GM21528 (cell line): Measurements from ENCODE around the gene PTN.
"Not testable (repeated sequence)": the region's sequence is repeated elsewhere in the genome, so short reads cannot be mapped to it uniquely, and the experiment has no call there.

Experiments used
- ATAC-seq: cut with Tn5 transposase; IDR thresholded peaks from one replicate; pipeline ENCODE4 v1.9.1; 2021; ENCODE audit warnings: mild to moderate bottlenecking, moderate library complexity; ENCODE audit not compliant: unreplicated experiment, low FRiP score

The PTN gene

DNA sequence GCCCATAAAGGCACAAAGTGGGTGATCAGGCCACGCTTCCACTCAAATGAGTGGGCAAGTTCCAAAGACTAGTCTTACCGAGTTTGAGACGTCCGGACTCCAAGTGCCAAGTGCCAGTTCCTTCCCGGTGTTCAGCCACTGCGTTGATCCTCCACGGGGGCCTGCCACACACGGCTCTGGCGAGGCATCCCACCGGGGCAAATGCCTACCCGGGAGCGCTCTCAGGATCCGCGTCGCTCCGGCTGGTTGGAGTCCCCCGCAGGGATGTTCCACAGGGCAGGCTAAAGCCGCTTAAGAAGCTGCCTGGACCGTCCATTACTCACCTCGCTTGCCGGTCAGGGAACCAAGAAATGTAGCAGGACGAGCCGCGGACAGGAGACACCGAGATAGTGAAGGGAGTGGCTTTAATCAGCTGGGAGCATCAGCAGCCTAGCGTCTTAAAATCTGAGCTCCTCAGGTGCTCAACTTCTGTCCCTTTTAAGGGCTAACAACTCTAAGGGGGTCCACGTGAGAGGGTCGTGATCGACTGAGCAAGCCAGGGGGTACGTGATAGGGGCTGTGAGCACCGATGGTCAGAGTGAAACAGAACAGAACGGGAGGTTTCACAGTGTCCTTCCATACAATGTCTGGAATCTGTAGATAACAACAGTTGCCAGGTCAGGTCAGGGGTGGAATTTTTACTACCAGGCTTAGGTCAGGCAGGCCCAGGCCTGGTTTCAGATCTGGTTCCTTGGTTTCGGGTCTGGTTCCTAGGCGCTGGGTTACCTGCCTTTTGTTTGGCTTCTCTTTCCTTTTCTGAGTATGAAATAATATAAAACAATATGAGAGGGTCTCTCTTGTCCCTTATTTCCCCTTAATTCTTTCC is 75.3 kb downstream of the PTN start:
- ATAC-seq: not testable (repeated sequence)

DNA sequence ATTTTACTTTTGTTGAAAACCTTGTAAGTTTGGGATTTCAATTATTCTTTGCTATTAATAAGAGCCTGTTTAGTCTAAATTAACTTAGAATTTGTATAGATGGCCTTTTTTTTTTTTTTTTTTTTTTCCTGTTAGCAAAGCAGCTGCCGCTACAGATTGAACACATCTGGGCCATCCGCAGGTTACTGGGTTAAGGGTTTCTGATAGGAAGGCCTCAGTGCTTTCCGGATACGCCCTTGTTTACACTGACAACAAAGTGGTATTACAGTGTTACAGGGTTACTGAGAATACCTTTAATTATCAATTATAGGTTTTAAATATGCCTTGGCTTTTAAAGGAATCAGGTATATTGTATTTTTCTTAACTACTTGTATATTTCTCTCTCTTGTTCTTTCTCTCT is 76.8 kb downstream of the PTN start:
- no peak for ATAC-seq

DNA sequence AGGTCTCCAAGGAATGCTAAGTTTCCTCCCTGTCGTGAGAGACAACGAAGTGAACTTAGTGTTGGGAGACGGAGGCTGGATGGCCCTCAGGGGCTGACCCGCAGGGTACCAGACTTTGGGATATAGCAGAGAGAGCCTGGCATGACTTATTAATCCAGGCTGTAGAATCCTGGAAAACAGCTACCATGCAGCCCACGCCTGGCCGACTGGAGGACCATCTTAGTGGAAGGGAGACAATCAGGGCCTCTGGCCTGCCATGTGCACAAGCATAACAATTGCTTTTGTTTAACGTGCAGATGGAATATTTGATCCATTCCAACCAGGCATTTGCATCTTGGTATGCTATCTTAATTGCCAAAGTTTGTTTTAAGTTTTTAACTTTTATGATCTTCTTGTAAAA is 78.1 kb downstream of the PTN start:
- not testable (repeated sequence) for ATAC-seq

DNA sequence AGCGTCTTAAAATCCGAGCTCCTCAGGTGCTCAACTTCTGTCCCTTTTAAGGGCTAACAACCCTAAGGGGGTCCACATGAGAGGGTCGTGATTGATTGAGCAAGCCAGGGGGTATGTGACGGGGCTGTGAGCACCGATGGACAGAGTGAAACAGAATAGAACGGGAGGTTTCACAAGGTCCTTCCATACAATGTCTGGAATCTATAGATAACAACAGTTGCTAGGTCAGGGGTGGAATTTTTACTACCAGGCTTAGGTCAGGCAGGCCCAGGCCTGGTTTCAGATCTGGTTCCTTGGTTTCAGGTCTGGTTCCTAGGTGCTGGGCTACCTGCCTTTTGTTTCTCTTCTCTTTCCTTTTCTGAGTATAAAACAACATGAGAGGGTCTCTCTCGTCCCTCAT is 80.9 kb downstream of the PTN start:
- ATAC-seq: no peak

DNA sequence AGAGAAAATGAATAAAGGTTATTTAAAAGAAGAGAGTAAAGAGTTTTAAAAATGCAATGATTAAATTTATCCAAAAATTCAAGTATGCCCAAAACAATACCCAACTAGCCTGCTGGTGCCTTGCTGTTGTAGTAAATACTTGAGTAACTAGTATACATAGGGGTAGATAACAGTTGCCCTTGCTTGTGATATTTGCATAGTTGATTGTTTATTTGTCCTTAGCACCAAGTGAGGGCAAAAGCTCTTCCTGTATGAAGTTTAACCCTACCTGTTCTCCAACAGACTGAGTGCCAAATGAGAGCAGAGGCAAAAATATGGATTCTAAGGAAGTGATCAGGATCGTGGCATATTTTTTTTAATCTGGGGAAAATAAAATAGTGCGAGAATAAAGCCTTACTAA is 85.0 kb downstream of the PTN start:
- no peak for ATAC-seq

DNA sequence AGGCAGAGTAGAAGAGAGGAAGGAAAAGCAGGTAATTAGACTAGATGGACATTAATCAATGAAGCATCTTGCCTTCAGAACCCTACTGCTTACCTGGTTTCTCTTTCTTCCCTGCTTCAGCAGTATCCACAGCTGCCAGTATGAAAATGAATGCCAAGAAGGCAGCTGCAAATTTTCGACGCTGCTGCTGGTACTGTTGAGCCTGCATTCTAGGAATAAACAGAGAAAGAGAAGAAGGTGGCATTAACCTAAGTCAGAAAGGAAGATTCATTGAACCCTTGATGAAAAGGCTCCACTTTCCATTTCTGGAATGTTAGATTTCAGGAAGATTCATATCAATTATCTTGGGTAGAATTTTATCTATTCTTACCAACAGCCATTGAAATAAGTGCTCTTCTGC is 88.8 kb downstream of the PTN start:
- no peak for ATAC-seq

DNA sequence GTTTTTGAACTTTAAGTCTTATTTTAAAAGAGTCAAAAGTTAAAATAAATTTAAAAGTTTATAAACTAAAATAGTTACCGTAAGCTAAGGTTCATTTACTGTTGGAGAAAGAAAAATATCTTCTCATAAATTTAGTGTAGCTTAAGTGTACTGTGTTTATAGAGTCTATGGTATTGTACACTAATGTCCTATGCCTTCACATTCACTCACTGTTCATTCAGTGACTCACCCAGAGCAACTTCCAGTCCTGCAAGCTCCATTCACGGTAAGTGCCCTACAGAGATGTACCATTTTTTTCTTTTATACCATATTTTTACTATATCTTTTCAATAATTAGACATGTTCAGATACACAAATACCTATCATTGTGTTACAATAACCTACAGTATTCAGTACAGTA is 97.6 kb downstream of the PTN start:
- no peak for ATAC-seq

DNA sequence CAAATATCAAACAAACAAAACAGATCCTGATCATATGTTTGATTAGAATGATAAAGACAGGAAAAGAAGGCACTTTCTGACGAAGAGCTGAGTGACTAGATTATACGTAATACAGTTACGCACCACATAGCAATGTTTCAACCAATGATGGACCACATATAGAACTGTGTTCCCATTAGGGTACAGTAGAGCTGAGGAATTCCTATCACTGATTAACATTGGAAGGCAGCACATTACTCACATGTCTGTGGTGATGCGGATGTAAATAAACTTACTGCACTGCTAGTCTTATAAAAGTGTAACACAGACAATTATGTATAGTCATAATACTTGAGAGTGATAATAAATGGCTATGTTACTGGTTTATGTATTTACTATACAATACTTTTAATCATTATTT is 98.3 kb downstream of the PTN start:
- no peak for ATAC-seq

DNA sequence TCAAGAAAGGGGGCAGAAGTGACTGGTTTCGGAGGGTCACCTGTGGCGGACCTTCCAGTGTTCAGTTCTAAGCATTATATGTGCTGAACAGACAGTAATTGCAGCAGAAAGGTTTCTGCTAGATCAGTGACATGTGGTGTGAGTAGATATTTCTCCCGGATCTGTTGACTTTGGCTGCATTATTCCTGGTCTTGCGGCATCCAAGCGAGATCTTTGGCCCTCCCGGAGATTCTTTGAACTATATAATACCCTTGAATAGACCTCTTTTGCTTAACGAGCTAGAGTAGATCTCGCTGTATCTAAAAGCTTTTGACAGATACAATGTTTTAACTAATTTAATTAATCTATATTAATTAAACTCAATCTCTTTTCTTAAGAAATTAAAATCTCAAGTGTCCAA is 99.8 kb downstream of the PTN start:
- no peak for ATAC-seq

DNA sequence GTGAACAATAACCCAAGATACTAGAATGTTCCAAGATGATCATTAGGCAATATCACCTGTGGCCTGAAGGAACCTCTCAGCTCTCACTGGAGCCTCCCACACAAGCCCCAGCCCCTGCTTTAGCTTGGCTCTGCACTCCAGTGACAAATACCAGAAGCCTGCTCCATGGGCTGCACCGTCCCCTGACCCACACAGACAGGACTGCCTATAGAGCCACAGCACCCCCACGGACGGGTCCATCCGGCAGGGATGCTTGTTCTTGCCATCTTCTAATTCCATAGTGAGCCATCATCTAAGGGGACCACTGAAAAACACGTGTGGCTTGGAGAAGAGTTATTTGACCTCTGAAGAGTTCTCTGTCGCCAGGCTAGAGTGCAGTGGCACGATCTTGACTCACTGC is 100.9 kb downstream of the PTN start:
- no peak for ATAC-seq

DNA sequence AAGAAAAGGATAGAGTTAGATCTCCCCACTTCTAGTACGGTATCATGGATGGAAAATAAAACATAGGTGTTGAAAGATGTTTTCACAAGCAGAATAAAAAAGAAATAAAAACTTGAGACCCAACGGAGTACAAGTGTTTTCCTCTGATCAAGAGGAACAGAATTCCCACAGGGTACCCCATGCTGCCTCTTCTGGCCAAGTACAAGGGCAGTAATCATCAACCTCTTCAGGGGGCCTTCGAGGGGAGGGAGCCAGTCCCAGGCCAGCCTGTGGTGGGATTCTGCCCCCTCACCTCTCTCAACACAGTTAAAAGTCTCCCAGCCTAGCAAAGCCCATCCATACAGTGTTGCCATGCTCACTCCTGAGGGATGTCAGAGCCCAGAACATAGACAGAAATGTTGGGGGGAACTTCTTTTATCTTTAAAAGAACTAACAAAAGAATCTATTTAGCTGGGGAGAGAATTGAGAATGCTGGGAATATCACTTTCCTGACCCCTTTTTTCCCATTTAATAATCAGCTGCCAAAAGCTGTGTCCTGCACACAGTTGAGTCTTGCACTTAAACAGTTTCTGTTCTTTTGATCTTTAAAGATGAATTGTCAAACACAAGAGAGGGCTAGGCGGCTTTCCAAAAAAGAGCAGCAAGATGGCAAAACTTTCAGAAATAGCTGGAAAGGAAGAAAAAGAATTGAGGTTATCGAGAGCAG is 101.7 kb downstream of the PTN start:
- no peak for ATAC-seq

DNA sequence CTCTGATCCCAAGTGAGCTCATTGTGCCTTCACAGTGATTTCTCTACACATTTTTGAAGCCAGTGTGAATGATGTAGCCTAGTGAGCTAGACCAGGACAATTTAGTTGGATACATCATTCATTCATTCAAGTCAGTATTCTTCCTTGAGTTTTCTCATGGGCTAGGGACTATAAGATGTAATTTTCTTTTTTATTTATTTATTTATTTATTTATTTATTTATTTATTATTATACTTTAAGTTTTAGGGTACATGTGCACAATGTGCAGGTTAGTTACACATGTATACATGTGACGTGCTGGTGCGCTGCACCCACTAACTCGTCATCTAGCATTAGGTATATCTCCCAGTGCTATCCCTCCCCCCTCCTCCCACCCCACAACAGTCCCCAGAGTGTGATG is 104.3 kb downstream of the PTN start:
- ATAC-seq: not testable (repeated sequence)

DNA sequence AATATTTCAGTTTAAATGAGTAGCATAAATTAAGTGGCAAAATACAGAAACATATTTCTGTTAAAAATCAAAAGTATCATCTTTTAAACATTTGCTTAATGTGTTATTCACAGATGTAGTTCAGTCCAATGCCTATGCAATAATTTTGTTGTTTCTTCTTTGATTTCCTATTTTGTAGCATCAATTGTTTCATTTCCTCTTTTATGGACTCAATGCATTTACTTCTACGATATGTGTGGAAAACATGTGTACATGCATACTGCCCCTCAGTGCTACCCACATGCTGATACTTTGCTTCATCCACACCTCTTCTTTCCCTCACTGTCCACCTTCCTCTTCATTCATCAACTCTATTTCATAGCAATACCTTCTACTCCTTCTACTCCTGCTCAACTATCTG is 108.1 kb downstream of the PTN start:
- ATAC-seq: no peak

DNA sequence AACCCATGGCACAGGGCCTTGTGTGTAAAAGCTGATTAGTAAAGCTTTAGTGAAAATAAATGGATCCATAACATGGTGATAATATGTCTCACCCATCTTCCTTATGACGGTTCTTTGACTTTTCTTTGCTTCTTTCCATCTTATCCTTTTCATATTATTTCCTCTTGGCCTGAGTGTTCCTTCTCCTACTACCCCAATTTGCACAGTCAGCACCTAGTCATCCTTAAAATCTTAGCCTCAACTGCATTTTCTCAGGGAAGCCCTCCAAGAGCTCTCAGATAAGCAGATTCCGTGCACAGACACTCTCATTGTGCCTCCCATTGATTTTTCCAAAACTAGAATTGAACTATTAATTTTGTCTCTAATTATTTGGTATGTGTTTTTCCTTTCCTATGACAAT is 112.4 kb downstream of the PTN start:
- ATAC-seq: no peak

DNA sequence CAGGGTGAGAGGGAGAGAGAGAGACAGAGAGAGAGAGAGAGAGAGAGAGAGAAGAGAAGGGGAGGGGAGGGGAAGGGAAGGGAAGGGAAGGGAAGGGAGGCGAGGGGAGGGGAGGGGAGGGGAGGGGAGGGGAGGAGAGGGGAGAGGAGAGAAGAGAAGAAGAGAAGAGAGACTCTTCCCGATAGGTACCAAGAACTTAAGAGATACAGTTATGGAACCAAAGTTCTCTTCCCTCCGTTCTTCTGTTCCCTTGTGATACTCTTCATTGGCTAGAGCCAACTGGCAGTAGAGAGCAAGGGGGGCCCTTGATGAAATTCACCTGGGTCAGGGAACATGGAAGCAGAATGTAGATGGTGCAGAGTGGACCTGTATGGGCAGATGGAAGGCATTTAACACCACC is 122.1 kb downstream of the PTN start:
- no peak for ATAC-seq

DNA sequence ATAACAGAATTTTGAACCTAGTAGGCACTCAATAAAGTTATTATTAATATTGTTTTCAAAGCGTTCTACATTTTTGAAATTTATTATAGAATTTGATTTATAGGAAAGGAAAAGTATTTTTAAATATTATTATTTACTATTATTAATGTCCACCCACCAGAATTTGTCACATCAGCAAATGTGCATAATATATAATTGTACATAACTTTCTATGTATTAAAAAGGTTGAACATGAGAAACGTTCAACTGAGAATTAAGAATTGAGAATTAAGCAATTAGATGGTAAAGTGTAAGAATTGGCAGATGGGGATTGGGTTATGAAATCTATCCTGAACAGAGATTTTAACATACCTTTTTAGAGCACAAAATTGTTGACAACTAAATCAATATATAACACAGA is 129.8 kb downstream of the PTN start:
- ATAC-seq: no peak

DNA sequence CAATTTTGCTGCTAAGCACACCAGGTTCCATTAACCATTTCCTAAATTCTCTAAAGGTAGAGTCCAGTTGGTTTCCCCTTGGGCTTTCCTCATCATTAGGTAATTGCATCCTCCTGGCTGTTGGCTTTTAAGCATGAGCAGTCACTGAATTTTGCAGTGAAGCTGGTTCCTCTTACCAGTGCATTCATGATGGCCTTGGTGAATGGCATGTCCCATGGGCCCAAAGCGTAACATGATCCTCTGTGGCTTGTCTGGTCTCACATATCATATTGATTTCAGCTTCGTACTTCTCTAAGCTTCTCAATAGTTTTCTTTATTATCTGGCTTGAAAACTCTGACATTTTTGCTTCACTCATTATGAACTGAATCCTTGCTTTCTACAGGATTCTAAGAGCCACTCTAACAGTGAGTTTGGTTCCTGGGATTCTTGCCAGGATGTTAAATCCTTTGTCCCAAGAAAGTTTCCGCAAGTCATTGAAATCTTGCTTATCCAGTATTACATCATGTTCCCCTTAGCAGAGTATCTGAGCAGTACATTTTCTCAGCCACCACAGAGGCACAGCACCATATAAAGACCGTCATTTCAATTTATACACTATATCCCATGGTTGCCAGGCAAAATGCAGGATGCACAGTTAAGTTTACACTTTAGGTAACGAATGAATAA is 134.2 kb downstream of the PTN start:
- ATAC-seq: no peak

DNA sequence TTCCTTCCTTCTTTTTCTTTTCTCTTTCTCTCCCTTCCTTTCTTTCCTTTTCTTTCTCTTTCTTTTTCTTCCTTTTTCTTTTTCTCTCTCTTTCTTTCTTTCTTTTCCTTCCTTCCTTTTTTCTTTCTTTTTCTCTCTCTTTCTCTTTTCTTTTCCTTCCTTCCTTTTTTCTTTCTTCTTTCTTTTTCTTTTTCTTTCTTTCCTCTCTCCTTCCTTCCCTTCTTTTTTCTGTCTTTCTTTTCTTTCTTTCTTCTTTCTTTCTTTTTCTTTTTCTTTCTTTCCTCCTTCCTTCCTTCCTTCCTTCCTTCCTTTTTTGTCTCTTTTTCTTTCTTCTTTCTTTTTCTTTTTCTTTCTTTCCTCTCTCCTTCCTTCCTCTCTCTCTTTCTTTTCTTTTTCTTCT is 136.8 kb downstream of the PTN start:
- no peak for ATAC-seq

DNA sequence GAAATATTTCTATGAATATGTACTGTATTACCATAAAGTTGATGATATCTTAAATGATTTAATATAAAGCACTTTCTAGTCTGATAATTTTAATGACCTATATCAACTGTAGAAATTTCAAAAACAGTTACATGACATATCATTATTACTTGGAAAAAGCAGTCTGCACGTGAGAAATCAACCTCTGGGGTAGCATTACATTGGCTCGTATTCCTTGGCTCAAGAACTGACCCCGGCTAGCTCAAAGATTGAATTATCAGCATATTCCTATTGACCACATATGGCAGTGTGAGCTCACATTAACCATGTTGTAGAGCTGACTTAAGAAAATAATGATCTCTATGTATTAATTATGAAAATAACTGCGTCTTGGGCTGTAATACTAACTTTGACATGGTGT is 139.3 kb downstream of the PTN start:
- no peak for ATAC-seq

DNA sequence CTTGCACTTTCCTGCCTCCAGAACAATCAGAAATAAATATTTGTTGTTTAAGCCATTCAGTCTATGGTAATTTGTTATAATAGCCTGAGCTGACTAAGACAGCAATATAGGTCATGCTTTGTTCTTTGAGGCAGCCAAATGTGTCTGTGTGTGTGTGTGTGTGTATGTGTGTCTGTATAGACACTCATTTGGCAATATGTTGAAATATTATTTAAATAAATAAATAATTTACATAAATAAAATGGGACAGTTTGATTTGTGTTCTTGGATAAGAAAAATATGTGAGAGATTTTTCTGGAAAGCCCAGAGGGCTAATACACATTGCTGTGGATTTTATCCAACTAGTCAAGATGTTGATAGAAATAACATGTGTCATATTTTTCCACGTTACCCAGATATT is 140.2 kb downstream of the PTN start:
- ATAC-seq: no peak

DNA sequence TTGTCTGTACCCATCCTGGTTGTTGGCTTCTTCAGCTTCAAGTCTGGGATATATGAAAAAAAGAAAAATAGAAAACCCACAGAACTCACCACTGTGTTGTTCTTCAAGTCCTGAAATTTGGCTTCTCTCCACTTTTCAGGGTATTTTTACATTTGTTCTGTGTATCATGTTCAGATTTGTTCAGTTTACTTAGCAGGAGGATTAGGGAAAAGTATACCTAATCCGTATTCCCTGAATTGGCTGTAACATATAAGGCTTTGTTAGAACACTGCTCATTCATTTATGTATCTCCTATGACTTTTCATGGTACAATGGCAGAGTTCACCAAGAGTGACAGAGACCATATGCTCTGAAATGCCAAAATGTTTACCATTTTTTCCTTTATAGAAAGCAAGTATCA is 146.9 kb downstream of the PTN start:
- no peak for ATAC-seq

DNA sequence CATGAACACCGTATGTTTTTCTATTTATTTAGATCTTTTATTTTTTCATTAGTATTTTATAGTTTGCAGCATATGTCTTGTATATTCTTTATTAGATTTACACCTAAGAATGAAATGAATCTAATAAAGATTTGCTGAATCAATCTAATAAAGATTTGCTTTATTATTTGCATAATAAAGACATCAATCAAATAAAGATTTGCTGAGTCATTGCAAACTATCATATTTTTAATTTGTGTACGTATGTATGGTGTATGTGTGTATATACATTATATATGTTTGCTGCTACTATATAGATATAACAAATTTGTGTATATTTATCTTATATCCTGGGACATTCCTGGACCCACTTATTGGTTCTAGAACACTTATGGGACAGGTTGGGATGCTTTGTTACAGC is 147.5 kb downstream of the PTN start:
- no peak for ATAC-seq
